ENCODE results near the gene CIDEC. TPM values are rescaled to one million over a fixed set of nuclear protein-coding genes. Genes with fewer than 3 reads are reported as not detected.

CIDEC gene
- total and polyA plus RNA-seq, 2 of the 13 experiments (the other 11 are each of a cell fraction or from before 2014, with no cell fraction given), result 2.5 to 10.4 TPM

GRCh38 chr3:9902372-9903237 is 22.6 kb upstream of the CIDEC start, which contains the start of gene IL17RE (continued):
- TF ChIP-seq ZBTB46 (CRISPR knock-in tag; IDR thresholded peaks at IDR 0.05; ENCODE audit: borderline replicate concordance) (no peak), POGZ (CRISPR knock-in tag; IDR thresholded peaks at IDR 0.05) (peak; percentile 49), NFYC (CRISPR knock-in tag; IDR thresholded peaks at IDR 0.05) (no peak), ZNF280D (CRISPR knock-in tag; IDR thresholded peaks at IDR 0.05) (no peak), ZNF788 (CRISPR knock-in tag; IDR thresholded peaks at IDR 0.05; ENCODE audit: borderline replicate concordance) (no peak), PAX8 (CRISPR knock-in tag; IDR thresholded peaks at IDR 0.05; ENCODE audit: borderline replicate concordance) (0 out of 2 replicates have a peak, but pooled peaks have one; percentile 6), FOSL1 (CRISPR knock-in tag; IDR thresholded peaks at IDR 0.05; ENCODE audit: borderline replicate concordance) (no peak), ZNF784 (CRISPR knock-in tag; IDR thresholded peaks at IDR 0.05; ENCODE audit: borderline replicate concordance) (no peak), ZNF276 (CRISPR knock-in tag; IDR thresholded peaks at IDR 0.05; ENCODE audit: low read depth) (no peak), ZNF383 (CRISPR knock-in tag; IDR thresholded peaks at IDR 0.05; ENCODE audit: borderline replicate concordance) (no peak), DMTF1 (CRISPR knock-in tag; IDR thresholded peaks at IDR 0.05) (no peak), ZMYM3 (CRISPR knock-in tag; IDR thresholded peaks at IDR 0.05) (no peak), PCBP2 (optimal IDR thresholded peaks at IDR 0.05; ENCODE audit: low read depth, low read length, poor library complexity, severe bottlenecking) (no peak), ZNF7 (CRISPR knock-in tag; IDR thresholded peaks at IDR 0.05) (no peak), ZNF264 (CRISPR knock-in tag; IDR thresholded peaks at IDR 0.05) (no peak), GLI4 (CRISPR knock-in tag; IDR thresholded peaks at IDR 0.05; ENCODE audit: borderline replicate concordance) (peak; percentile 63; the same call in 1 of the 2 replicates), MAZ (IDR thresholded peaks at IDR 0.05; ENCODE audit: borderline replicate concordance, low read depth, low read length) (no peak), MAZ (CRISPR knock-in tag; IDR thresholded peaks at IDR 0.05; ENCODE audit: low read depth) (no peak; the same call in 1 of the 2 replicates)

Data from HepG2 (cell line).